ENCODE measurements around the gene SLC2A14.
"Not testable (repeated sequence)": the region's sequence is repeated elsewhere in the genome, so short reads cannot be mapped to it uniquely, and the experiment has no call there.

The SLC2A14 gene

GRCh38 chr12:7833831-7834230 lies 38.9 kb downstream of the SLC2A14 start:
- DNase-seq (ENCODE audit: low read depth): no peak

- DNase-seq (ENCODE audit: low read depth): not testable (repeated sequence)
Observed at GRCh38 chr12:7833201-7833600, 39.5 kb downstream of the SLC2A14 start.

GRCh38 chr12:7832059-7832696 lies 40.5 kb downstream of the SLC2A14 start:
- DNase-seq (ENCODE audit: low read depth): no peak

GRCh38 chr12:7829737-7830136 lies 43.0 kb downstream of the SLC2A14 start:
- not testable (repeated sequence) for DNase-seq (ENCODE audit: low read depth)

GRCh38 chr12:7825754-7826153 lies 47.0 kb downstream of the SLC2A14 start:
- DNase-seq (ENCODE audit: low read depth): not testable (repeated sequence)

GRCh38 chr12:7806863-7807487 lies 65.7 kb downstream of the SLC2A14 start:
- DNase-seq (ENCODE audit: low read depth): peak; percentile 24

GRCh38 chr12:7806319-7806718 lies 66.4 kb downstream of the SLC2A14 start:
- DNase-seq (ENCODE audit: low read depth): not testable (repeated sequence)

- no peak for DNase-seq (ENCODE audit: low read depth)
Observed at GRCh38 chr12:7801460-7801859, 71.3 kb downstream of the SLC2A14 start.

- not testable (repeated sequence) for DNase-seq (ENCODE audit: low read depth)
Observed at GRCh38 chr12:7798750-7799308, 73.9 kb downstream of the SLC2A14 start.

GRCh38 chr12:7797698-7798398 lies 74.9 kb downstream of the SLC2A14 start:
- DNase-seq (ENCODE audit: low read depth): no peak

- not testable (repeated sequence) for DNase-seq (ENCODE audit: low read depth)
Observed at GRCh38 chr12:7797269-7797668, 75.4 kb downstream of the SLC2A14 start.

- no peak for DNase-seq (ENCODE audit: low read depth)
Observed at GRCh38 chr12:7793211-7793610, 79.5 kb downstream of the SLC2A14 start.

- DNase-seq (ENCODE audit: low read depth): not testable (repeated sequence)
Observed at GRCh38 chr12:7788884-7789528, 83.7 kb downstream of the SLC2A14 start, which contains the start of gene NANOG. Gene NANOG (plus strand): TSS chr12:7789402. CDS start chr12:7789615, 213 bp downstream.

- DNase-seq (ENCODE audit: low read depth): no peak
Observed at GRCh38 chr12:7788294-7788660, 84.4 kb downstream of the SLC2A14 start.

GRCh38 chr12:7787574-7788293 lies 85.0 kb downstream of the SLC2A14 start:
- DNase-seq (ENCODE audit: low read depth): no peak

- DNase-seq (ENCODE audit: low read depth): no peak
Observed at GRCh38 chr12:7784701-7785100, 88.0 kb downstream of the SLC2A14 start.

- DNase-seq (ENCODE audit: low read depth): not testable (repeated sequence)
Observed at GRCh38 chr12:7783433-7783832, 89.3 kb downstream of the SLC2A14 start.

GRCh38 chr12:7782055-7782454 lies 90.7 kb downstream of the SLC2A14 start:
- no peak for DNase-seq (ENCODE audit: low read depth)

- DNase-seq (ENCODE audit: low read depth): no peak
Observed at GRCh38 chr12:7781274-7781673, 91.4 kb downstream of the SLC2A14 start.

GRCh38 chr12:7769999-7770398 lies 102.7 kb downstream of the SLC2A14 start:
- no peak for DNase-seq (ENCODE audit: low read depth)
